SK-N-SH (cell line): ENCODE results near the gene JAKMIP3. TPM values are rescaled to one million over a fixed set of nuclear protein-coding genes. Genes with fewer than 3 reads are reported as not detected.

Source experiments
- CTCF ChIA-PET: fragments of 300-600, 350-600 bp; formaldehyde crosslinking; extraction: SDS; loops from one replicate; lab custom pipeline; 2021; lab: Yijun Ruan, JAX
- POLR2A ChIA-PET: fragments of 350-600 bp; sonication (Branson Sonifier 250); formaldehyde crosslinking; extraction: SDS; loops from one replicate; lab custom pipeline; 2020; ENCODE audit warnings: antibody characterized with exemption, inconsistent platforms; lab: Yijun Ruan, JAX
- DNase-seq: peaks from one replicate; pipeline ENCODE4 v3.0.0; 2012
- H2AFZ ChIP-seq: fragments of 200-600 bp; sonication (generic); 2 replicates; pipeline ENCODE4 v1.8.1; 2016; ENCODE audit warnings: antibody characterized with exemption, mild to moderate bottlenecking, low read depth
- H3F3A ChIP-seq: fragments of 200-600 bp; sonication (generic); replicated peaks from 2 replicates; pipeline ENCODE3; 2016; ENCODE audit warnings: antibody characterized with exemption, mild to moderate bottlenecking; ENCODE audit not compliant: insufficient read depth
- H3K27ac ChIP-seq, 2 experiments: fragments of 200-500 bp in 1 of 2; fragments of 200-600 bp in 1 of 2; sonication (Bioruptor generic) in 1 of 2; sonication (generic), shearing (Covaris generic) in 1 of 2; 2 replicates each; pipeline versions ENCODE4 v1.5.1 to v1.6.1; 2014 to 2016; ENCODE audit warnings: low read depth in 2 of 2, inconsistent platforms in 1 of 2, low read length in 1 of 2, mild to moderate bottlenecking in 1 of 2, mixed read lengths in 1 of 2
- H3K27me3 ChIP-seq: fragments of 200-600 bp; sonication (generic), shearing (Covaris generic); 2 replicates; pipeline ENCODE4 v1.6.1; 2016; ENCODE audit warnings: mixed run types; ENCODE audit not compliant: insufficient read depth
- H3K36me3 ChIP-seq, 2 experiments: fragments of 200-500 bp in 1 of 2; fragments of 200-600 bp in 1 of 2; sonication (Bioruptor generic) in 1 of 2; sonication (generic) in 1 of 2; replicated peaks in 1 of 2; 2 replicates each; pipeline versions ENCODE3 to v1.5.1; 2014 to 2016; ENCODE audit warnings: low read length in 1 of 2, mild to moderate bottlenecking in 1 of 2; ENCODE audit not compliant: insufficient read depth in 2 of 2, control insufficient read depth in 1 of 2
- H3K4me1 ChIP-seq, 2 experiments: fragments of 200-500 bp in 1 of 2; fragments of 200-600 bp in 1 of 2; sonication (Bioruptor generic) in 1 of 2; sonication (generic), shearing (Covaris generic) in 1 of 2; 2 replicates each; pipeline versions ENCODE4 v1.5.1 to v1.6.1; 2014 to 2016; ENCODE audit warnings: low read depth in 1 of 2, low read length in 1 of 2, mixed run types in 1 of 2; ENCODE audit not compliant: insufficient read depth in 2 of 2, control insufficient read depth in 1 of 2
- H3K4me2 ChIP-seq: fragments of 200-600 bp; sonication (generic), shearing (Covaris generic); 2 replicates; pipeline ENCODE4 v1.6.1; 2017; ENCODE audit warnings: mixed run types
- H3K4me3 ChIP-seq, 2 experiments: fragments of 200-500 bp in 1 of 2; fragments of 200-600 bp in 1 of 2; sonication (Bioruptor generic) in 1 of 2; sonication (generic), shearing (Covaris generic) in 1 of 2; 2 replicates each; pipeline versions ENCODE4 v1.5.1 to v1.8.1; 2014 to 2016; ENCODE audit warnings: low read depth in 2 of 2, inconsistent platforms in 1 of 2, low read length in 1 of 2, mild to moderate bottlenecking in 1 of 2, mixed read lengths in 1 of 2, moderate library complexity in 1 of 2
- H3K79me2 ChIP-seq: fragments of 200-600 bp; sonication (generic); 2 replicates; pipeline ENCODE4 v1.8.1; 2017; ENCODE audit warnings: mild to moderate bottlenecking; ENCODE audit not compliant: insufficient read depth
- H3K9ac ChIP-seq: fragments of 200-600 bp; sonication (generic); 2 replicates; pipeline ENCODE4 v1.6.1; 2017; ENCODE audit warnings: mixed run types
- H3K9me2 ChIP-seq: fragments of 200-600 bp; sonication (generic); 2 replicates; pipeline ENCODE4 v1.6.1; 2017; ENCODE audit warnings: mixed run types
- H3K9me3 ChIP-seq: fragments of 200-600 bp; sonication (generic); 2 replicates; pipeline ENCODE4 v1.6.1; 2017; ENCODE audit warnings: mixed run types, mild to moderate bottlenecking, moderate library complexity
- H4K20me1 ChIP-seq: fragments of 200-600 bp; sonication (generic); 2 replicates; pipeline ENCODE4 v1.6.1; 2017; ENCODE audit warnings: mild to moderate bottlenecking, mixed run types; ENCODE audit not compliant: insufficient read depth
- CTCF ChIP-seq: fragments of 200-600 bp; sonication (generic); IDR thresholded peaks from 2 replicates; pipeline ENCODE4 v1.6.1; 2017; ENCODE audit warnings: antibody characterized with exemption, mild to moderate bottlenecking, moderate library complexity
- EZH2phosphoT487 ChIP-seq: fragments of 200-600 bp; sonication (generic); IDR thresholded peaks from 2 replicates; pipeline ENCODE4 v1.6.1; 2017; ENCODE audit warnings: low read depth, mixed run types, mild to moderate bottlenecking, antibody characterized with exemption, moderate library complexity, borderline replicate concordance
- MXI1 ChIP-seq: IDR thresholded peaks from 2 replicates; pipeline ENCODE4 v1.6.1; 2012; ENCODE audit warnings: mild to moderate bottlenecking, low read depth, low read length, improper control_type of control experiment
- PBX3 ChIP-seq: IDR thresholded peaks from 2 replicates; pipeline ENCODE4; 2012
- RCOR1 ChIP-seq: fragments of 150-350 bp; IDR thresholded peaks from 2 replicates; pipeline ENCODE4 v1.6.1; 2017; ENCODE audit warnings: antibody characterized with exemption, low read length
- USF2 ChIP-seq: fragments of 150-350 bp; IDR thresholded peaks from 2 replicates; pipeline ENCODE4 v1.6.1; 2017; ENCODE audit warnings: antibody characterized with exemption, low read length, low read depth, borderline replicate concordance
- ZBTB33 ChIP-seq: IDR thresholded peaks from 2 replicates; pipeline ENCODE4 v1.4.0; 2012; ENCODE audit warnings: low read depth, borderline replicate concordance
- WGBS: methylation state at CpG from one replicate; pipeline ENCODE4 v1.1.6; 2017; ENCODE audit warnings: low lambda C conversion rate; 5-methylcytosine and 5-hydroxymethylcytosine counted together
- polyA plus RNA-seq, 3 experiments: library from polyadenylated mRNA; depleted of rRNA; stranded (reverse); fragments of >200 nt; gene quantifications; 2 replicates each; pipeline ENCODE4 v1.2.3, GENCODE V29; 2012

Gene JAKMIP3
- polyA plus RNA-seq, 1 of the 3 experiments (the other 2 are of a cell fraction), result 0.02 TPM

GRCh38 chr10:132071667-132072066 lies 5.9 kb downstream of the JAKMIP3 start:
- 27% methylated on average over 3 of the region's 3 CpGs for WGBS
- H4K20me1 ChIP-seq, result no peaks in the 10 kb centered on the region
- ChIA-PET CTCF (interaction anchor here (0.8 kb wide), 1 partner anchor 24 kb away, joined by 3 read pairs; no protein-coding TSS in a partner anchor), POLR2A (no interaction called here)
- H3K9me3 ChIP-seq, result no peaks in the 10 kb centered on the region
- H3K9me2 ChIP-seq, result no peaks in the 10 kb centered on the region
- no peak overlapping the region for H3K4me2 ChIP-seq
- H3K27me3 ChIP-seq, result no peaks in the 10 kb centered on the region
- H3F3A ChIP-seq, result no peaks in the 10 kb centered on the region
- no peak overlapping the region for H3K4me3 ChIP-seq
- H3K36me3 ChIP-seq, result no peaks in the 10 kb centered on the region
- H3K4me1 ChIP-seq, result no peaks in the 10 kb centered on the region
- H3K79me2 ChIP-seq, result no peaks in the 10 kb centered on the region
- no peak for DNase-seq
- no peak overlapping the region for H3K27ac ChIP-seq
- H2AFZ ChIP-seq, result no peak overlapping the region
- no peak overlapping the region for H3K9ac ChIP-seq
- TF ChIP-seq ZBTB33, result no peak

GRCh38 chr10:132075909-132076577 lies 10.3 kb downstream of the JAKMIP3 start:
- Histone ChIP-seq H3F3A (no peaks in the 10 kb centered on the region), H4K20me1 (no peaks in the 10 kb centered on the region), H3K36me3 (no peaks in the 10 kb centered on the region), H3K4me2 (no peak overlapping the region), H3K9ac (no peak overlapping the region), H3K4me3 (no peak overlapping the region), H3K27ac (no peak overlapping the region), H3K4me1 (no peaks in the 10 kb centered on the region), H3K27me3 (no peaks in the 10 kb centered on the region), H2AFZ (no peak overlapping the region), H3K79me2 (no peaks in the 10 kb centered on the region), H3K9me2 (no peaks in the 10 kb centered on the region), H3K9me3 (no peaks in the 10 kb centered on the region)
- CTCF ChIA-PET, result no interaction called here
- no peak for DNase-seq
- POLR2A ChIA-PET, result no interaction called here
- WGBS, result 59% methylated on average over 17 of the region's 17 CpGs
- no peak for TF ChIP-seq PBX3
- no peak for TF ChIP-seq USF2
- no peak for TF ChIP-seq CTCF
- no peak for TF ChIP-seq MXI1
- TF ChIP-seq RCOR1, result no peak
- TF ChIP-seq EZH2phosphoT487, result no peak
